DLD1 (cell line): ENCODE data around the gene ERC2.

Source experiments
- in situ Hi-C: cut with HindIII; loops from 2 replicates; pipeline ENCODE4 v1.10.0; 2017; ENCODE audit warnings: low sequenced_read_pairs

The ERC2 gene

GRCh38 chr3:55704521-55704920, 763.7 kb downstream of the ERC2 start:
- in situ Hi-C loops = no loop called here

- in situ Hi-C loops = no loop called here
Measured at GRCh38 chr3:55702822-55703221, 765.4 kb downstream of the ERC2 start.

GRCh38 chr3:55701997-55702396, 766.3 kb downstream of the ERC2 start:
- in situ Hi-C loops = no loop called here

- in situ Hi-C loops = no loop called here
Measured at GRCh38 chr3:55698831-55699230, 769.4 kb downstream of the ERC2 start.

GRCh38 chr3:55697177-55697865, 770.9 kb downstream of the ERC2 start:
- in situ Hi-C loops = no loop called here

GRCh38 chr3:55692957-55693558, 775.2 kb downstream of the ERC2 start:
- in situ Hi-C loops = no loop called here

GRCh38 chr3:55692295-55692956, 775.8 kb downstream of the ERC2 start:
- in situ Hi-C loops = no loop called here

- in situ Hi-C loops = no loop called here
Measured at GRCh38 chr3:55691141-55691540, 777.1 kb downstream of the ERC2 start.

GRCh38 chr3:55690726-55691125, 777.5 kb downstream of the ERC2 start:
- in situ Hi-C loops = no loop called here

GRCh38 chr3:55690177-55690576, 778.1 kb downstream of the ERC2 start:
- in situ Hi-C loops = no loop called here

- in situ Hi-C loops = no loop called here
Measured at GRCh38 chr3:55688154-55688553, 780.1 kb downstream of the ERC2 start.

GRCh38 chr3:55687526-55687925, 780.7 kb downstream of the ERC2 start:
- in situ Hi-C loops = no loop called here

- in situ Hi-C loops = no loop called here
Measured at GRCh38 chr3:55686426-55687254, 781.6 kb downstream of the ERC2 start.

- in situ Hi-C loops = no loop called here
Measured at GRCh38 chr3:55683666-55684270, 784.5 kb downstream of the ERC2 start.

GRCh38 chr3:55682461-55682860, 785.8 kb downstream of the ERC2 start:
- in situ Hi-C loops = no loop called here

- in situ Hi-C loops = no loop called here
Measured at GRCh38 chr3:55678546-55679216, 789.6 kb downstream of the ERC2 start.

- in situ Hi-C loops = no loop called here
Measured at GRCh38 chr3:55676643-55677042, 791.6 kb downstream of the ERC2 start.

- in situ Hi-C loops = no loop called here
Measured at GRCh38 chr3:55675478-55675877, 792.8 kb downstream of the ERC2 start.

GRCh38 chr3:55673764-55674163, 794.5 kb downstream of the ERC2 start:
- in situ Hi-C loops = no loop called here

- in situ Hi-C loops = no loop called here
Measured at GRCh38 chr3:55669133-55669532, 799.1 kb downstream of the ERC2 start.
